Posterior vena cava (tissue), 2 donors: ENCODE measurements around the gene STK32B. TPM values are rescaled to one million over a fixed set of nuclear protein-coding genes. Genes with fewer than 3 reads are reported as not detected.

Experiments used
- DNase-seq: peaks from one replicate; pipeline ENCODE4 v3.0.0-alpha.2; 2020; ENCODE audit warnings: low spot score
- intact Hi-C, 2 donors: fragments of 100-400 bp; cut with DNase I; formaldehyde crosslinking; loops; one replicate each; pipeline versions ENCODE4 v1.14.1 to v1.14.2; 2022 to 2023
- total RNA-seq, 2 donors: library from RNA; stranded (reverse); fragmentation: NEBNext Ultra II Directional; extraction: Animal tissue kit (Norgen Biotek cat#: 25700); gene quantifications; one replicate each; pipeline ENCODE4 v1.2.1, GENCODE V29; 2021
- donor health status: DM: yes; HTN: yes; CAD: no.
- donor health status: DM: yes; HTN: yes; CAD: no.

STK32B gene
- total RNA-seq, 2 donors from 2014 or later = 3.1 to 3.5 TPM

- no peak for DNase-seq
- intact Hi-C loops = no loop called here
These were observed 313.1 kb downstream of the STK32B start for GRCh38 chr4:5364406-5364805.

GRCh38 chr4:5365071-5366008 lies 314.1 kb downstream of the STK32B start:
- DNase-seq = no peak
- intact Hi-C loops = no loop called here

GRCh38 chr4:5366009-5366386 lies 314.7 kb downstream of the STK32B start:
- no peak for DNase-seq
- intact Hi-C loops = no loop called here

GRCh38 chr4:5366421-5366820 lies 315.1 kb downstream of the STK32B start:
- intact Hi-C loops = no loop called here
- no peak for DNase-seq

GRCh38 chr4:5368426-5368825 lies 317.1 kb downstream of the STK32B start:
- intact Hi-C loops = no loop called here

GRCh38 chr4:5370286-5370685 lies 319.0 kb downstream of the STK32B start:
- DNase-seq = no peak
- intact Hi-C loops = no loop called here

More at GRCh38 chr4:5368426-5368825, 317.1 kb downstream of the STK32B start:
- DNase-seq = no peak

- intact Hi-C loops = no loop called here
- DNase-seq = no peak
These were observed 320.3 kb downstream of the STK32B start for GRCh38 chr4:5371415-5372190.

- no peak for DNase-seq
- intact Hi-C loops = no loop called here
These were observed 320.9 kb downstream of the STK32B start for GRCh38 chr4:5372198-5372597.

- intact Hi-C loops = no loop called here
- DNase-seq = no peak
These were observed 322.0 kb downstream of the STK32B start for GRCh38 chr4:5373327-5373726.

GRCh38 chr4:5374592-5374991 lies 323.3 kb downstream of the STK32B start:
- no peak for DNase-seq
- intact Hi-C loops = no loop called here

- DNase-seq = no peak
- intact Hi-C loops = no loop called here
These were observed 323.7 kb downstream of the STK32B start for GRCh38 chr4:5374994-5375393.

GRCh38 chr4:5376015-5376414 lies 324.7 kb downstream of the STK32B start:
- no peak for DNase-seq
- intact Hi-C loops = no loop called here

GRCh38 chr4:5378002-5378401 lies 326.7 kb downstream of the STK32B start:
- intact Hi-C loops = no loop called here
- DNase-seq = no peak

- intact Hi-C loops = no loop called here
- DNase-seq = no peak
These were observed 328.6 kb downstream of the STK32B start for GRCh38 chr4:5379895-5380294.

GRCh38 chr4:5381961-5382441 lies 330.7 kb downstream of the STK32B start:
- intact Hi-C loops = no loop called here
- DNase-seq = no peak

GRCh38 chr4:5383191-5383980 lies 332.1 kb downstream of the STK32B start:
- intact Hi-C loops = no loop called here
- no peak for DNase-seq

- DNase-seq = no peak
- intact Hi-C loops = no loop called here
These were observed 334.5 kb downstream of the STK32B start for GRCh38 chr4:5385741-5386311.

- DNase-seq = no peak
- intact Hi-C loops = no loop called here
These were observed 335.6 kb downstream of the STK32B start for GRCh38 chr4:5386921-5387320.

- intact Hi-C loops = no loop called here
- no peak for DNase-seq
These were observed 336.2 kb downstream of the STK32B start for GRCh38 chr4:5387457-5387856.
